ENCODE measurements around the gene YKT6. TPM values are rescaled to one million over a fixed set of nuclear protein-coding genes. Genes with fewer than 3 reads are reported as not detected.
A peak's percentile ranks its signal among the peaks of the same experiment; 100 is the strongest.

YKT6 gene
- total RNA-seq, 1 experiment from 2014 or later: 107 TPM

DNA sequence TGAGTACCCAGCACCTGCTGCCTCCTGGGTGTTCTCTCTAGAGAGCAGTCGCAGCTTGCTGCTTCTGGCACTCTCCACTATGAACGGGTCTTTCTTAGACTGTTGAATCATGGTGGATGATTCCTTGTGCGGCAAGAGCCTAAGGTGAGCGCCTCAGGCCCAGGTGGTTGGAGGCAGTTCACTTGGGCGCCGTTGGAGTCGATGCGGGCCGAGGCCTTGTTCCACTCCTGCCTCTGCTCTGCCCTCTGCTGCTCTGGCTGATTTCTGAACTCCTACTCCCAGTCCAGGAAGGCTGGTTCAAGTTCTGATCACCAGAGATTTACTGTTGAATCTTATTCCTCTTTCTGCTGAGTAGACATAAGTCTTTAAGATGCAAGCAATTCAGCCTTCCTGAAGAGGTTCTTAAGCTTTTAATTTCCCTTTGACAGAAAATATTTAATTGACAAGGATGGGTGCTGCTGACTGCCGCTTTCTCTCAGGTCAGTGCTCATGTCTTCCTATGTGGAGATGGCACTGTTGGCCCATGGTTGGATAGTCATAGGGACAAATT, 10.4 kb downstream of the YKT6 start:
- H3K27ac Mint-ChIP-seq (ENCODE audit: low read depth, unreplicated experiment): peak overlapping the region; percentile 10
- peaks cover 58% of the 10 kb centered on the region for H3K36me3 Mint-ChIP-seq (ENCODE audit: insufficient read depth, unreplicated experiment)
- no peaks in the 10 kb centered on the region for H3K9me3 Mint-ChIP-seq (ENCODE audit: unreplicated experiment)
- TF ChIP-seq CTCF (IDR thresholded peaks at IDR 0.05; ENCODE audit: unreplicated experiment): no peak
- no TSS peak for BruUV-seq (replicated peaks)
- ChIA-PET CTCF (interaction anchor here (1.3 to 1.5 kb wide), 2 partner anchors 10 to 80 kb away, joined by 4 to 5 read pairs; partner anchors contain the start of gene YKT6), POLR2A (interaction anchor here (3.5 kb wide), 1 partner anchor 10 kb away, joined by 14 read pairs; the partner anchor contains the start of gene YKT6)
- H3K27me3 Mint-ChIP-seq (ENCODE audit: insufficient read depth, unreplicated experiment): no peaks in the 10 kb centered on the region
- H3K4me1 Mint-ChIP-seq (ENCODE audit: insufficient read depth, unreplicated experiment): no peaks in the 10 kb centered on the region
- intact Hi-C loops (cut with micrococcal nuclease): no loop called here
- no peak overlapping the region for H3K4me3 Mint-ChIP-seq (ENCODE audit: unreplicated experiment)
- no peak for DNase-seq (ENCODE audit: unreplicated experiment)

DNA sequence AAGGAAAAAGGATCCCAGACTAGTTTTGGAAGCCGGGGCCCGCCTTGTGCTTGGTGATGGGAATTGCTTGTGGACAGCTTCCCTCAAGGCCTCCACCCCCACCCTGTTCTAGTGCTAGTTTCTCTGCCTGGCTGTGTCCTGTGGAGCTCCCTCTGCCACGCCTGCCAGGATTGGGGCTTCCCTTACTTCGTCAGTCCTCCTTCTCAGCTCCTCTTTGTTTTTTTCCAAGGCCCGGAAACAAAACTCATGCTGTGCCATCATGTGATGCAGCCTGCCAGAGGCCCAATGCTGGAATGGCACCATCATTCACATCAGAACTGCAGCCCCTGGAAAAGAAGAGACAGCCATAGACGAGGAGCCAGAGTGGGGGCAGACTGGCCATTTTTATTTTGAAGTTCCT, 11.2 kb downstream of the YKT6 start:
- intact Hi-C loops (cut with micrococcal nuclease): no loop called here
- TF ChIP-seq CTCF (IDR thresholded peaks at IDR 0.05; ENCODE audit: unreplicated experiment): no peak
- H3K36me3 Mint-ChIP-seq (ENCODE audit: insufficient read depth, unreplicated experiment): peaks cover 57% of the 10 kb centered on the region
- no peak for DNase-seq (ENCODE audit: unreplicated experiment)
- ChIA-PET POLR2A (interaction anchor here (3.5 kb wide), 1 partner anchor 11 kb away, joined by 14 read pairs; the partner anchor contains the start of gene YKT6), CTCF (interaction anchor here (0.7 to 1.7 kb wide), 3 partner anchors 8 to 223 kb away, joined by 3 to 4 read pairs (median 4); no protein-coding TSS in a partner anchor)
- H3K4me3 Mint-ChIP-seq (ENCODE audit: unreplicated experiment): no peak overlapping the region
- BruUV-seq (replicated peaks): no TSS peak
- H3K9me3 Mint-ChIP-seq (ENCODE audit: unreplicated experiment): no peaks in the 10 kb centered on the region
- H3K27ac Mint-ChIP-seq (ENCODE audit: low read depth, unreplicated experiment): no peak overlapping the region
- no peaks in the 10 kb centered on the region for H3K4me1 Mint-ChIP-seq (ENCODE audit: insufficient read depth, unreplicated experiment)
- H3K27me3 Mint-ChIP-seq (ENCODE audit: insufficient read depth, unreplicated experiment): no peaks in the 10 kb centered on the region

GRCh38 chr7:44212581-44213184, 11.9 kb downstream of the YKT6 start:
- no peak for DNase-seq (ENCODE audit: unreplicated experiment)
- Mint-ChIP-seq H3K4me1 (ENCODE audit: insufficient read depth, unreplicated experiment) (no peaks in the 10 kb centered on the region), H3K27me3 (ENCODE audit: insufficient read depth, unreplicated experiment) (no peaks in the 10 kb centered on the region), H3K27ac (ENCODE audit: low read depth, unreplicated experiment) (no peak overlapping the region), H3K9me3 (ENCODE audit: unreplicated experiment) (no peaks in the 10 kb centered on the region), H3K4me3 (ENCODE audit: unreplicated experiment) (no peak overlapping the region), H3K36me3 (ENCODE audit: insufficient read depth, unreplicated experiment) (peaks cover 50% of the 10 kb centered on the region)
- no TSS peak for BruUV-seq (replicated peaks)
- TF ChIP-seq CTCF (IDR thresholded peaks at IDR 0.05; ENCODE audit: unreplicated experiment): no peak
- ChIA-PET POLR2A (interaction anchor here (3.5 kb wide), 1 partner anchor 11 kb away, joined by 14 read pairs; the partner anchor contains the start of gene YKT6), CTCF (interaction anchor here (1.0 to 1.7 kb wide), 3 partner anchors 8 to 352 kb away, joined by 3 to 4 read pairs (median 4); no protein-coding TSS in a partner anchor)
- intact Hi-C loops (cut with micrococcal nuclease): no loop called here

GRCh38 chr7:44213206-44213876, 12.6 kb downstream of the YKT6 start:
- Mint-ChIP-seq H3K4me1 (ENCODE audit: insufficient read depth, unreplicated experiment) (no peaks in the 10 kb centered on the region), H3K27me3 (ENCODE audit: insufficient read depth, unreplicated experiment) (no peaks in the 10 kb centered on the region), H3K9me3 (ENCODE audit: unreplicated experiment) (no peaks in the 10 kb centered on the region), H3K27ac (ENCODE audit: low read depth, unreplicated experiment) (no peak overlapping the region), H3K36me3 (ENCODE audit: insufficient read depth, unreplicated experiment) (peaks cover 44% of the 10 kb centered on the region), H3K4me3 (ENCODE audit: unreplicated experiment) (no peak overlapping the region)
- ChIA-PET POLR2A (no interaction called here), CTCF (interaction anchor here (1.0 to 1.7 kb wide), 4 partner anchors 9 to 352 kb away, joined by 3 to 4 read pairs (median 4); no protein-coding TSS in a partner anchor)
- intact Hi-C loops (cut with micrococcal nuclease): no loop called here
- BruUV-seq (replicated peaks): TSS peak; percentile 37
- TF ChIP-seq CTCF (IDR thresholded peaks at IDR 0.05; ENCODE audit: unreplicated experiment): no peak
- DNase-seq (ENCODE audit: unreplicated experiment): no peak

Measured in MCF 10A (cell line).